Fibroblast of lung (primary cell): ENCODE measurements around the gene GLTPD2. TPM values are rescaled to one million over a fixed set of nuclear protein-coding genes. Genes with fewer than 3 reads are reported as not detected.

Source experiments
- DNase-seq, 2 donors: peaks; one replicate each; pipeline versions ENCODE4 v3.0.0 to v3.0.0-alpha.2; 2010; ENCODE audit warnings: low read depth in 2 of 2
- H2AFZ ChIP-seq: 2 replicates; pipeline ENCODE4 v1.5.1; 2012; ENCODE audit warnings: low read length, control low read depth, inconsistent platforms
- H3K27ac ChIP-seq: 2 replicates; pipeline ENCODE4 v1.5.1; 2011; ENCODE audit warnings: low read length, control low read depth; ENCODE audit not compliant: insufficient read depth
- H3K27me3 ChIP-seq: 2 replicates; pipeline ENCODE4 v1.5.1; 2011; ENCODE audit warnings: mild to moderate bottlenecking, low read length; ENCODE audit not compliant: control insufficient read depth, insufficient read depth
- H3K36me3 ChIP-seq: 2 replicates; pipeline ENCODE4 v1.5.1; 2011; ENCODE audit warnings: low read length; ENCODE audit not compliant: control insufficient read depth, insufficient read depth
- H3K4me1 ChIP-seq: 2 replicates; pipeline ENCODE4 v1.5.1; 2011; ENCODE audit warnings: low read length; ENCODE audit not compliant: control insufficient read depth, insufficient read depth; ENCODE audit errors: extremely low read depth
- H3K4me2 ChIP-seq: 2 replicates; pipeline ENCODE4 v1.5.1; 2011; ENCODE audit warnings: low read length, control low read depth; ENCODE audit not compliant: insufficient read depth; ENCODE audit errors: extremely low read depth
- H3K4me3 ChIP-seq, 4 experiments: fragments of 200-600 bp in 1 of 4; sonication (generic) in 1 of 4; replicated peaks in 1 of 4; 2 replicates each; pipeline ENCODE4 v1.5.1; 2011 to 2016; ENCODE audit warnings: low read length in 4 of 4, low read depth in 3 of 4, mild to moderate bottlenecking in 3 of 4, control low read depth in 2 of 4, inconsistent platforms in 1 of 4, mixed read lengths in 1 of 4; ENCODE audit not compliant: insufficient read depth in 1 of 4; ENCODE audit errors: control extremely low read depth in 1 of 4
- H3K79me2 ChIP-seq: 2 replicates; pipeline ENCODE4 v1.5.1; 2012; ENCODE audit warnings: mild to moderate bottlenecking, low read length, inconsistent platforms; ENCODE audit not compliant: control insufficient read depth, insufficient read depth
- H3K9ac ChIP-seq: 2 replicates; pipeline ENCODE4 v1.5.1; 2011; ENCODE audit warnings: mild to moderate bottlenecking, low read length, control low read depth; ENCODE audit not compliant: insufficient read depth
- H3K9me3 ChIP-seq: 2 replicates; pipeline ENCODE4 v1.5.1; 2012; ENCODE audit warnings: low read depth, low read length; ENCODE audit not compliant: control insufficient read depth, insufficient read depth
- H4K20me1 ChIP-seq: 2 replicates; pipeline ENCODE4 v1.5.1; 2011; ENCODE audit warnings: low read length; ENCODE audit not compliant: control insufficient read depth, insufficient read depth; ENCODE audit errors: extremely low read depth
- EZH2 ChIP-seq: IDR thresholded peaks from 2 replicates; pipeline ENCODE4 v1.5.1; 2012; ENCODE audit warnings: low read length, control low read depth, mild to moderate bottlenecking; ENCODE audit errors: missing control alignments
- polyA plus RNA-seq, 2 donors: library from polyadenylated mRNA; depleted of rRNA in 1 of 2; stranded (reverse) in 1 of 2; unstranded in 1 of 2; fragments of >200 nt; gene quantifications; 2 replicates each; pipeline ENCODE4 v1.2.1, GENCODE V29; 2011 to 2012; ENCODE audit warnings: missing spikeins in 1 of 2
- total RNA-seq: library from RNA; depleted of rRNA; stranded (reverse); fragments of >200 nt; gene quantifications from 2 replicates; pipeline ENCODE4 v1.2.1, GENCODE V29; 2014
- TF ChIP-seq, protein P1 (sequence below), 2 donors: IDR thresholded peaks in 1 of 2; conservative IDR thresholded peaks in 1 of 2; 1 replicate in 1 of 2; 2 replicates in 1 of 2; pipeline ENCODE4 v1.5.1; 2011 to 2012; ENCODE audit warnings: low read length in 2 of 2, control low read depth in 1 of 2, inconsistent platforms in 1 of 2, low read depth in 1 of 2, mild to moderate bottlenecking in 1 of 2

The GLTPD2 gene
- total and polyA plus RNA-seq, 2 donors (not counting 1 experiment from before 2014, with no cell fraction given): not detected

DNA sequence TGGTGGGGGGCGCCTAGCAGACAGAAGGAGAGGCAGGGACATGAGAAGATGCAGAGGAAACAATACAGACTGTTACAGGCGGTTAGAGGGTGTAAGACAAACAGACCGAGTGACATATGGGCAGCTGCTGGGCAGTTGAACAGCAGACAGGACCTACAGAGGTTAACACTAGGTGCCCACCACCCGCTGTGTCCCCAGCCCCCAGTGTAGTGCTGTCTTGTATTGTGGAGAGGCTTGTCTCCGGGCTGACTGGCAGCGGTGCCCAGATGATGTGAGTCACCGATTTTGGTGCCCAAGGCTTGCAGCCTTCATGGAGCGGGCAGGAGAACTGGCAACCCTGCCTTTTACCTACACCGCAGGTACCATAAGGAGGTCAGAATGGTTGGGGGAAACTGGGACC is 46.6 kb upstream of the GLTPD2 start:
- H4K20me1 ChIP-seq: no peaks in the 10 kb centered on the region
- no peaks in the 10 kb centered on the region for H3K36me3 ChIP-seq
- no peak overlapping the region for H3K9ac ChIP-seq
- no peak overlapping the region for H2AFZ ChIP-seq
- H3K4me1 ChIP-seq: no peaks in the 10 kb centered on the region
- peaks cover 34% of the 10 kb centered on the region for H3K27me3 ChIP-seq
- no peak overlapping the region for H3K4me3 ChIP-seq
- H3K27ac ChIP-seq: no peak overlapping the region
- DNase-seq: no peak
- H3K4me2 ChIP-seq: no peak overlapping the region
- TF ChIP-seq, protein P1, sequence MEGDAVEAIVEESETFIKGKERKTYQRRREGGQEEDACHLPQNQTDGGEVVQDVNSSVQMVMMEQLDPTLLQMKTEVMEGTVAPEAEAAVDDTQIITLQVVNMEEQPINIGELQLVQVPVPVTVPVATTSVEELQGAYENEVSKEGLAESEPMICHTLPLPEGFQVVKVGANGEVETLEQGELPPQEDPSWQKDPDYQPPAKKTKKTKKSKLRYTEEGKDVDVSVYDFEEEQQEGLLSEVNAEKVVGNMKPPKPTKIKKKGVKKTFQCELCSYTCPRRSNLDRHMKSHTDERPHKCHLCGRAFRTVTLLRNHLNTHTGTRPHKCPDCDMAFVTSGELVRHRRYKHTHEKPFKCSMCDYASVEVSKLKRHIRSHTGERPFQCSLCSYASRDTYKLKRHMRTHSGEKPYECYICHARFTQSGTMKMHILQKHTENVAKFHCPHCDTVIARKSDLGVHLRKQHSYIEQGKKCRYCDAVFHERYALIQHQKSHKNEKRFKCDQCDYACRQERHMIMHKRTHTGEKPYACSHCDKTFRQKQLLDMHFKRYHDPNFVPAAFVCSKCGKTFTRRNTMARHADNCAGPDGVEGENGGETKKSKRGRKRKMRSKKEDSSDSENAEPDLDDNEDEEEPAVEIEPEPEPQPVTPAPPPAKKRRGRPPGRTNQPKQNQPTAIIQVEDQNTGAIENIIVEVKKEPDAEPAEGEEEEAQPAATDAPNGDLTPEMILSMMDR (conservative IDR thresholded peaks at IDR 0.05 in 1 of 2, IDR thresholded peaks at IDR 0.05 in 1 of 2; ENCODE audit: low read depth in 1 of 2, low read length in 2 of 2): no peak
- TF ChIP-seq EZH2: no peak
- no peaks in the 10 kb centered on the region for H3K9me3 ChIP-seq
- no peaks in the 10 kb centered on the region for H3K79me2 ChIP-seq

DNA sequence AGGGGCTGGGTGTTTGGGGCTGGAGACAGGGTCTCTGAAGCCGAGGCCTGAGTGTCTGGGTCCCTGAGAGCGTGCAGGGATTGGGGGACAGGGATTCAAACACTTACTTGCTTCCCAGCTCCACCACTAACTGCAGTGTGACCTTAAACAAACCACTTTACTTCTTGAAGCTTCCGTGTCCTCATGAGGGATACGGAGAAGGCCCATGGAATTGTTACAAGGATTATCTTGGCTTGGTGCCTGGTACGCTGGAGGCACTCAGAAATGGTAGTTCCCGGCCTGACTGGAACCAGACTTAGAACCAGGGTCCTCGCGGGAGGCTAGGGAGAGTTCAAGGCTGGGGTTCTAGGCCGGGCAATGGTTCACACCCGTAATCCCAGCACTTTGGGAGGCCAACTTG is 46.1 kb upstream of the GLTPD2 start:
- Histone ChIP-seq H3K9me3 (no peaks in the 10 kb centered on the region), H3K79me2 (no peaks in the 10 kb centered on the region), H3K4me1 (no peaks in the 10 kb centered on the region), H3K9ac (no peak overlapping the region), H3K4me2 (no peak overlapping the region), H3K27me3 (peaks cover 34% of the 10 kb centered on the region), H3K4me3 (no peak overlapping the region), H3K27ac (no peak overlapping the region), H2AFZ (no peak overlapping the region), H4K20me1 (no peaks in the 10 kb centered on the region), H3K36me3 (no peaks in the 10 kb centered on the region)
- peak; percentile 31 for TF ChIP-seq EZH2
- TF ChIP-seq, protein P1 (conservative IDR thresholded peaks at IDR 0.05 in 1 of 2, IDR thresholded peaks at IDR 0.05 in 1 of 2; ENCODE audit: low read depth in 1 of 2, low read length in 2 of 2): no peak
- no peak for DNase-seq

DNA sequence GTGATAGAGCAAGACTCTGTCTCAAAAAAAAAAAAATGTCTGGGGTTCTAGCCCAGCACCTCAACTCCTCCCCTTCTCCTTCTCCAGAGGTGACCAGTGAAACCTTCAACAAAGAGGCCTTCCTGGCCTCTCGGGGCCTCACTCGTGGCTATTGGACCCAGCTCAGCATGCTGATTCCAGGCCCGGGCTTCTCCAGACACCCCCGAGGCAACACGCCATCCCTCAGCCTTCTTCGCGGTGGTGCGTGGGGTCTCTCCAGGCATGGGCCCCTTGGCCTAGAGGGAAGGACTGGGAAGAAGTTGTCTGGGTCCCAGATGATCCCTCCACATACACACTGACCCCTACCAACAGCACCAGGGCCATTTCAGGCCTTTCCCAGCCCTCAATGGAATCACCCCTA is 45.5 kb upstream of the GLTPD2 start:
- Histone ChIP-seq H3K36me3 (no peaks in the 10 kb centered on the region), H4K20me1 (no peaks in the 10 kb centered on the region), H3K79me2 (no peaks in the 10 kb centered on the region), H3K4me2 (no peak overlapping the region), H3K9ac (no peak overlapping the region), H3K4me1 (no peaks in the 10 kb centered on the region), H3K27me3 (peaks cover 32% of the 10 kb centered on the region), H3K9me3 (no peaks in the 10 kb centered on the region), H3K27ac (no peak overlapping the region), H2AFZ (no peak overlapping the region), H3K4me3 (no peak overlapping the region)
- no peak for TF ChIP-seq EZH2
- TF ChIP-seq, protein P1 (conservative IDR thresholded peaks at IDR 0.05 in 1 of 2, IDR thresholded peaks at IDR 0.05 in 1 of 2; ENCODE audit: low read depth in 1 of 2, low read length in 2 of 2): no peak
- no peak for DNase-seq
